ENCODE results near the gene HNRNPM. TPM values are rescaled to one million over a fixed set of nuclear protein-coding genes. Genes with fewer than 3 reads are reported as not detected.
"Not testable (repeated sequence)": the region's sequence is repeated elsewhere in the genome, so short reads cannot be mapped to it uniquely, and the experiment has no call there.

HNRNPM gene
- total RNA-seq, 1 donor from 2014 or later: 107 TPM

DNA sequence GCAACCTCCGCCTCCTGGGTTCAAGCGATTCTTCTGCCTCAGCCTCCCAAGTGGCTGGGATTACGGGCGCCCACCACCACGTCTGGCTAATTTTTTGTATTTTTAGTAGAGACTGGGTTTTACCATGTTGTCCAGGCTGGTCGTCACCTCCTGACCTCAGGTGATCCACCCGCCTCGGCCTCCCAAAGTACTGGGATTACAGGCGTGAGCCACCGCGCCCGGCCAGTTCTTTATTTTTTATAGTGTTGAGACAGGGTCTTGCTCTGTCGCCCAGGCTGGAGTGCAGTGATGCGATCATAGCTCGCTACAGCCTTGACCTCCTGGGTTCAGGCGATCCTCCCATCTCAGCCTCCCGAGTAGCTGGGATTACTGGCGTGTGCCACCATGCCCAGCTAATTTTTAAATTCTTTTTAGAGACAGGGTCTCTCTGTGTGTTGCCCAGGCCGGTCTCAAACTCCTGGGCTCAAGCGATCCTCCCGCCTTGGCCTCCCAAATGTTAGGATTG, 69.8 kb downstream of the HNRNPM start:
- ATAC-seq: not testable (repeated sequence)

DNA sequence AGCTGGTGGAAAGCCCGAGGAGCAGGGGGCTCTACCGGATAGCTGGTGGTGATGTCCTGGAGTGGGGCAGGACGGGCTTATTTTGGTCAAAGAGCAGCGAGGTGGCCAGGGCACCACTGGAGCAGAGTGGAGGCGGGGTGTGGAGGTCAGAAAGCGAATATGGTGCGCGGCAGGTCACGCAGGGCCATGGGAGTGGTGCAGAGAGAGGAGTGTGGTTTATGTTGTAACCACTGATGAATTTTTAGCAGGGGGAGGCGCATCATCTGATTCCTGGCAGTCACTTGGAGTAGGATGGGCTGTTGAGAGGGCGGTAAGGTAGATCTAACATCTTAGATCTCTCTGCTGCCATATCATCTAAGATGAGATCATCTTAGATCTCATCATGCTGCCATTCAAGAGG, 70.5 kb downstream of the HNRNPM start:
- ATAC-seq: no peak

DNA sequence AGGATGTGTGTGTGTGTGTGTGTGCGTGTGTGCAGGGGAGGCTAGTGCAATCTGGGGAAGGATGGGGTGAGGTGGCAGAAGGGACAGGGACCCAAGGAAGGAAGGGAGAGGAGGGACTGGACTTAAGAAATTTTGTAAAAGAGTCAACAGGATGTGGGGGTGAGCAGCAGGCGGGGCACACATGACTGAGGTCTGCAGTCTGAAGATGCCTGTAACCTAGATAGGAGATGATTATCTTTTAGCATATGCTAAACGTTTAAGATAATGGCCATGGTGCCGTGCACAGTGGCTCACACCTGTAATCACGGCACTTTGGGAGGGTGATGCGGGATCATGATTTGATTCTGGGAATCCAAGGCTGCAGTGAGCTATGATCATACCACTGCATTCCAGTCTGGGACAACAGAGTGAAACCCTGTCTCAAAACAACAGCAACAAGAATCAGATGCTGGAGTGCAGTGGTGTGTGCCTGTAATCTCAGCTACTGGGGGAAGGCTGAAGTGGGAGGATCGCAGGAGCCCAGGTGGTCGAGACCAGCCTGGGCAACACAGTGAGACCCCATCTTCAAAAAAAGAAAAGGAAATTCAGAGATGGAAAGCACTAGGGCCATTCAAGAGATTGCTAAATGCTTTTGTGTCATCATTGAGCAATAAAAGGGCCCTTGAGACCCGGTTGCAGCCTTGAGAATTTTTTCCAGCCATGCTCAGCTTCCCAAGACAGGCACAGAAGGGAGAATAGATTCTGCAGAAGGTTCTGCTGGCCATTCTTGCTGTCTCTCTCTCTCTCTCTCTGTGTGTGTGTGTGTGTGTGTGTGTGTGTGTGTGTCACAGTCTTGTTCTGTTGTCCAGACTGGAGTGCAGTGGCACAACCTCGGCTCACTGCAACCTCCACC, 73.0 kb downstream of the HNRNPM start:
- no peak for ATAC-seq

DNA sequence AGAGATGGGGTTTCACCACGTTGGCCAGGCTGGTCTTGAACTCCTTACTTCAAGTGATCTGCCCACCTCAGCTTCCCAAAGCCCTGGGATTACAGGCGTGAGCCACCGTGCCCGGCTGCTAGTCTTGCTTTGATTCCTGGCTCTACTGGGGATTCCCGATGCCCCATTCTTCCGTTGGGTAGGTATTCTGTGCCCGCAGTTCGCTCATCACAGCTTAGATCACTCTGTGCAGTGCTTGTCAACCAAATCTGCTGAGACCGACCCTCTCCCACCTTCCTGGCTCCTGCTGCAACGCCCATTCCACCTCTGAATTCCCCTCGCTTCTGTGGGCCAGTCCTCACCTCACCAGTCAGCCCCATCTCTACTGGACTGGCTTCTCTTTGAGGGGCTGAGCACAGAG, 73.8 kb downstream of the HNRNPM start:
- no peak for ATAC-seq

DNA sequence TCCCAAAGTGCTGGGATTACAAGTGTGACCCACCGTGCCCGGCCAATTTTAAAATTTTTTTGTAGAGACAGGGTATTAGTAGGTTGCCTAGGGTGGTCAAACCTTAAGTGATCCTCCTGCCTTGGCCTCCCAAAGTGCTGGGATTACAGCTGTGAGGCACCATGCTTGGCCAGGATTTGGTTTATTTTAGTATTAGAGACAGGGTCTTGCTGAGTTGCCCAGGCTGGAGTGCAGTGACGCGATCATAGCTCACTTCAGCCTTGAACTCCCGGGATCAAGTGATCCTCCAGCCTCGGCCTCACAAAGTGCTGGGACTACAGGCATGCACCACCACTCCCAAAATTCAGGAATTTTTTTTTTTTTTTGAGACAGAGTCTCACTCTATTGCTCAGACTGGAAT, 74.6 kb downstream of the HNRNPM start:
- no peak for ATAC-seq

DNA sequence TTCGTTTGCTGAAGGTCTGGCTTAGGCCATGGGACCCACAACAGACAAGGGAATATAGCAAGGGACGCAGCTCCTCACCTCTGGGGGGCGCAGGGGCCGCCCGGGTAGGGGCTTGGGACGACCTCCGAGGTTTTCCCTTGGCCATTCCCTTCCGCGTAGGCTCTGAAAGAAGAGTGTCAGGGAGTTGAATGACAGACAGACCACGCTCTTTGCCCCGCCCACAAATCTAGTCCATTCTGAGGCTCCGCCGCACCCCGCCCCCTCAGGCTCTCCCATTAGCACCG, 80.6 kb downstream of the HNRNPM start:
- no peak for ATAC-seq

DNA sequence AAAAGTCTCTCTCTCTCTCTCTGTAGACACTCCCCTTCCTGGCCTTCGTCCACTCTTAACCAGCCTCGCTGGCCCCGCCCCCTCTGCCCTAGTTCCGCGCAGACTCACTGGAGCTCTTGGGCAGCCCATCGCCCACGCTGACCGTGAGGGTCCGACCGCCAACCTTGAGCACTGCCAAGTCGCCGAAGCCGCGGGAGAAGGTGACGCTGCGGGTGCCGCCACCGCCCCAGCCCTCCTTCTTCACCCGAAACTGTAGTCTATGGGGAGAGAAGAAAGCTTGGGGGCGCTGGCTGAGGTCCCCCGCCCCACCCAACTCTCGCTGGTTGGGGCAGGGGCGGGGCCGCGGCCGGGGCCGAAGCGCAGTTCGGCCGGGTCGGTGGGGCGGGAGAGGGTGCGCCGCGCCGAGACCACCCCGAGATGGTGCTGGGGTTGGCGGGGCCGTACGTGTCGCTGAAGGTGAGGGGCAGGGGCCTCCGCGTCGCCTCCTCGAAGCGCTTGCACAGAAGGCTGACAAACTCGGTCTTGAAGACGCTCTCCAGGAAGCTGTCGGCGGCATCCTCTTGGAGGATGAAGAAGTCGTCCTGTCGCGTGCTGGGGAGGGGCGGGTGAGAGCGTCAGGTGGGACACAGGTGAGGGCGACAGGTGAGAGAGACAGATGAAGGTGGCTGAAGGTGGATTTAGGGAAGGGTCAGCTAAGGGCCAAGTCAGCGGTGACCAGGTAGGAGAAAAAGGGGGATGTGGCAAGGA, 81.7 kb downstream of the HNRNPM start:
- peak; percentile 65 for ATAC-seq

DNA sequence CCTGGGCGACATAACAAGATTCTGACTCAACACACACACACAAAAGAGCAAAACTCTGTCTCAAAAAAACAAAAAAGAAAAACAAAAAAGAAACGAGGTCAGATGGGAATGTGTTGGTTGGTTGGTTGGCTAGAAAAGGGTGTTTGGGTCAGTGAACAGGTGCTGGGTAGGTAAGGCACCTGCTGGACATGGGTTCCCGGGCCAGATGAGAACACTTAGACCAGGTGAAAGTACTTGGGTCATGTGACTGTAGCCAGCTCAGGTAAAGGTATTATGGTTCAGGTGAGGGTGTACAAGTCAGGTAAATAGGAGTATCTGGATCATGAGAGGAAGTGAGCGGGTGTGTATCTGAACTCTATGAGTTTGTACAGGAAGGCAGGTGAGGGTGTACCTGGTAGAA, 83.7 kb downstream of the HNRNPM start:
- peak; percentile 17 for ATAC-seq

DNA sequence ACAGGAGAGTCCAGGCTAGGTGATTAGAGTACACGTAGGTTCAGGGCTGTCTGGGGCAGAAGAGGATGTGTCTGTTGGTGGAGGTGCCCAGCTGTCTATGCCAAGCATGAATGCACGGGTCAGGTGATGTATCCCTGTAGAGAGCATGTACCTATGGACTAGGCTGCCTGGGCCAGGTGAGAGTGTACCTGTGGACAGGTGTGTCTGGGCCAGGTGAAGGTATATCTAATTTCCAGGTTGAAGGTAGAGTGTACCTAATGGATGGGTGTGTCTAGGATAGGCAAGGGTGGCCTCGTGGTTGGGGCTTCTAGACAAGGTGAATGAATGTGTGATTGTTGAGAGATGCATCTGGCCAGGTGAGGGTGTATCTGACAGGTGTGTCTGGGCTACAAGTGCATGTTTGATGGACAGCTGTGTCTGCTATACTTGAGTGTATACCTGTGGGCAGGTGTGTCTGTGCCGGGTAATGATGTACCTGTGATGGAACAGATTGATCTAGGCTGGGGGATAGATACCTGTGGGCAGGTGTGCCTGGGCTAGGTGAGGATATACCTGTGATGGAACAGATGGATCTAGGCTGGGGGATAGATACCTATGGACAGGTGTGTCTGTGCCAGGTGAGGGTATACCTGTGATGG, 84.7 kb downstream of the HNRNPM start:
- no peak for ATAC-seq

DNA sequence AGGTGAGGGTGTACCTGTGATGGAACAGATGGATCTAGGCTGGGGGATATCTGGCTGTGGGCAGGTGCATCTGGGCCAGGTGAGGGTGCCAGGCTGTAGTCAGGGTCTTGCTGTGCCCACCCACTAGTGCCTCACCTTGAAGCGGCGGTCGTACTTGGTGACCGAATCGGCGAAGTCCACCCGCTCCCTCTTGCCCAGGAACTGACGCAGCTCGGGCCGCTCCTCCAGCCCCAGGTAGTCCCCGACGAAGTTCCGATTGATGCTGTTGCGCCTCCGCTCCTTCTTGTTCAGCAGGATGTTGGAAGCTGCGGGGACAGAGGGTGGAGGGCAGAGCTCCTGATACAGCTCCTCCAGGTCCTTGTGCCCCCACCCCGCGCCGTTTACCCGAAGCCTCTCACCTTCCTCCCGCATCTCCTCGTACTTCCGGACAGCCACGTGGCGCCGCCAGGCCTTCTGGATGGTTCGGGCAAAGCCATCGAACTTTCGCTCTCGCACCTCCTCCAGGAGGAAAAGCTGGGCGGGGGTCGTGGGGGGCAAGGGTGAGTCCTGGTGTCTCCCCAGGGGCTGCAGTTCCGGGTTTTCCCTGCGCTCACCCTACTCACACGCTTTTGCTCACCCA, 85.4 kb downstream of the HNRNPM start:
- ATAC-seq: no peak

DNA sequence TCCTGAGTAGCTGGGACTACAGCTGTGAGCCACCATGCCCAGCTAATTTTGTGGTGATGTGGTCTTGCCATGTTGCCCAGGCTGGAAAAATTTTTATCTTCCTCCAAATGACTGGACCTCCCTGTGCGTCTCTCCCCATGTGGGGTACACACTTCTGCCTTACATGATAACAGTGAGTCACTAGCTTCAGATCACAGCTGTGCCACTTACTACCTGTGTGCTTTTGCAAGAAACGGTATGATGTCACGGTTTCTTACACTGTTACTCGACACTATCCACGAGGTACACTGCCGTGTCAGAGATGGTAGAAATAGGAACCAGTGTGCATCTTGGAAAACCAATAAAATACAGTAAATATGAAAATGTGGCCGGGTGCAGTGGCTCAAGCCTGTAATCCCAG, 86.7 kb downstream of the HNRNPM start:
- no peak for ATAC-seq

DNA sequence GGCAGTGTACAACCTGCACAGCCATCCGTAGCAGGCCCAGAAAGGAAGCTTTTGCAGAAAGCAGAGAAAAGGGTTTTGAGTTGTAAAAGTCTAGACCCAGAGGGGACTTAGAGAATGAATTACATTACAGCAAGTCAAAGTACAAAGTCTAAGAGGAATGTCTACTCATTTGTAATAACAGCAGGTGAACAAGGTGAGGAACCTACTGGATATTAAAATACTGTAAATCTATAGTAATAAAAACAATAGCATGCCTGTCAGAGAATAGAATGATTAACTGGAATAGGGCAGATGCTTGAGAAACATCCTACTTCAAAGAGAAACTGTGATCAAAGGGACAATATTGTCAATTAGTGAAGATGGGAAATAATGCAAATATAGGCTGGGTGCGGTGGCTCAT, 87.5 kb downstream of the HNRNPM start:
- ATAC-seq: no peak

DNA sequence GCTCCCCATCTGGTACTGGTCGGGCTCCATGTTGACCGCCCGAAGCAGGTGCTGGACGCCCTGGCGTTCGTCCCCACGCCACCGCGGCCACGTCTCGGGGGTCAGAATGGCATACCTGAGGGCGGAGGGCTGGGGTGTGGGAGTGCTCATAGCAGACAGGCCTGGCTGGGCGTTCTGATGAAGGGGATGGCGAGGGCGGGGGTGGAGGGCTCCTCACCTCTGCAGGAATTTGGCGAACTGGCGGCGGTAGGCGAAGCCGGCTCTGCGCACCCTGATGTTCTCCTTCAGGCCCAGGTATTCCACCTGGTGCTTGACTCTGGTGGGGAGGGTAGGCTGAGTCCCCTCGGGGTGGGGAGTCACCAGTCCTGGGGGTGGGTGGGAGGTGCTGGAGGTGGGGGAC, 91.5 kb downstream of the HNRNPM start:
- ATAC-seq: no peak

DNA sequence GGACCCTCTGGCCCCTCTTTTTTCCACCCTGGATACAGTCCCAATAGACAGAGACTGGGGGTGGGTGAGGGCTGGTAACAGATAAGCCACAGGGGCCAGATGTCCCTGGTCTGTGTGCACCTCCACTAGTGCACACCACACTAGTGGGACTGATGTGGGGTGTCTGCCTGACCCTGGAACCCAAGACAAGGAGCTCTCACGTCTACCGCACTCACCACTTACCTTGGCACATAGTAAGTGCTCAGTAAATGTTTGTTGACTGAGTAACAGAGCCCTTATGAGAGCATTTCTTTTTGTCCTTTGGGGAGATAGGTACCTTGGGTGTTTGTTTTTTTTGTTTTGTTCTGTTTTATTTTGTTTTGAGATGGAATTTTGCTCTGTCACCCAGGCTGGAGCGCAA, 92.3 kb downstream of the HNRNPM start:
- no peak for ATAC-seq

Other genes starting within 250 kb of the HNRNPM start
- gene CERS4, start 235.6 kb upstream of the HNRNPM start, total RNA-seq: 84.8 TPM
- 12.0 TPM for gene CD320, start 136.6 kb upstream of the HNRNPM start, total RNA-seq
- 52.2 TPM for gene NDUFA7, start 123.6 kb upstream of the HNRNPM start, total RNA-seq
- 1,802 TPM for gene RPS28, start 123.5 kb upstream of the HNRNPM start, total RNA-seq
- 1.6 TPM for gene KANK3, start 101.7 kb upstream of the HNRNPM start, total RNA-seq
- gene ANGPTL4, start 80.8 kb upstream of the HNRNPM start, total RNA-seq: 55.4 TPM
- gene RAB11B, start 54.6 kb upstream of the HNRNPM start, total RNA-seq: 52.4 TPM
- gene MARCHF2, start 31.7 kb upstream of the HNRNPM start, total RNA-seq: 21.4 TPM
- 0.76 TPM for gene PRAM1, start 57.7 kb downstream of the HNRNPM start, total RNA-seq
- 13.3 TPM for gene ZNF414, start 69.2 kb downstream of the HNRNPM start, total RNA-seq
- 3.8 TPM for gene MYO1F, start 132.5 kb downstream of the HNRNPM start, total RNA-seq
- 1.9 TPM for gene ADAMTS10, start 165.7 kb downstream of the HNRNPM start, total RNA-seq
- not detected for gene NFILZ, start 185.7 kb downstream of the HNRNPM start, total RNA-seq